HepG2 (cell line): ENCODE data around the gene RNF8. TPM values are rescaled to one million over a fixed set of nuclear protein-coding genes. Genes with fewer than 3 reads are reported as not detected.

Experiments used
- ARNT2 ChIP-seq: sonication (generic); formaldehyde crosslinking; IDR thresholded peaks from 2 replicates; pipeline ENCODE4 v1.8.0; 2022; ENCODE audit warnings: mild to moderate bottlenecking, low read depth, missing genetic modification reagents, moderate library complexity
- ASH2L ChIP-seq: fragments of 300-600, 200-600 bp; sonication (generic); IDR thresholded peaks from 2 replicates; pipeline ENCODE4 v1.7.0; 2017; ENCODE audit warnings: low read depth, mild to moderate bottlenecking, moderate library complexity, mixed read lengths, low read length; ENCODE audit not compliant: insufficient read length
- HMGXB4 ChIP-seq, 2 experiments: sonication (generic) in 1 of 2; formaldehyde crosslinking in 1 of 2; IDR thresholded peaks; 2 replicates each; pipeline versions ENCODE4 v1.4.0 to v1.6.1; 2018 to 2020; ENCODE audit warnings: missing genetic modification reagents in 2 of 2, borderline replicate concordance in 1 of 2, low read depth in 1 of 2, mild to moderate bottlenecking in 1 of 2, missing biosample characterization in 1 of 2
- KIAA2018 ChIP-seq: sonication (generic); formaldehyde crosslinking; IDR thresholded peaks from 2 replicates; pipeline ENCODE4 v1.5.0; 2020; ENCODE audit warnings: mild to moderate bottlenecking, missing genetic modification reagents, borderline replicate concordance
- NCOA1 ChIP-seq: sonication (generic); formaldehyde crosslinking; IDR thresholded peaks from 2 replicates; pipeline ENCODE4 v1.9.0; 2021; ENCODE audit warnings: missing genetic modification reagents
- SETDB1 ChIP-seq: sonication (generic); formaldehyde crosslinking; IDR thresholded peaks from 2 replicates; pipeline ENCODE4 v1.5.1; 2020; ENCODE audit warnings: missing genetic modification reagents, mild to moderate bottlenecking, borderline replicate concordance
- SRSF4 ChIP-seq: fragments of 200-400 bp; formaldehyde crosslinking; IDR thresholded peaks from one replicate; pipeline ENCODE4 v1.6.1; 2018; ENCODE audit warnings: mild to moderate bottlenecking, low read depth, low read length, moderate library complexity; ENCODE audit not compliant: poor library complexity, severe bottlenecking
- STAT6 ChIP-seq: sonication (generic); formaldehyde crosslinking; IDR thresholded peaks from 2 replicates; pipeline ENCODE4 v1.4.0; 2020; ENCODE audit warnings: missing genetic modification reagents, mild to moderate bottlenecking, borderline replicate concordance
- TEAD3 ChIP-seq: optimal IDR thresholded peaks from 2 replicates; pipeline ENCODE3; 2016; ENCODE audit warnings: borderline replicate concordance
- THRA ChIP-seq: sonication (generic); formaldehyde crosslinking; IDR thresholded peaks from 2 replicates; pipeline ENCODE4 v1.4.0; 2020; ENCODE audit warnings: missing genetic modification reagents, borderline replicate concordance
- U2AF2 ChIP-seq: fragments of 200-400 bp; formaldehyde crosslinking; IDR thresholded peaks from 2 replicates; pipeline ENCODE4 v1.6.1; 2017; ENCODE audit warnings: low read depth, mild to moderate bottlenecking, low read length
- ZNF501 ChIP-seq: sonication (generic); formaldehyde crosslinking; IDR thresholded peaks from 2 replicates; pipeline ENCODE4 v1.5.1; 2020; ENCODE audit warnings: mild to moderate bottlenecking, moderate library complexity, missing genetic modification reagents
- ZNF691 ChIP-seq: sonication (generic); formaldehyde crosslinking; IDR thresholded peaks from 2 replicates; pipeline ENCODE4 v1.4.0; 2020; ENCODE audit warnings: missing genetic modification reagents, low read depth, mild to moderate bottlenecking, borderline replicate concordance
- polyA plus RNA-seq, 8 experiments: library from polyadenylated mRNA; depleted of rRNA in 3 of 8; stranded (reverse) in 7 of 8; unstranded in 1 of 8; fragments of >200 nt; fragmentation: Illumina TruSeq in 4 of 8; extraction: Trizol in 4 of 8; gene quantifications; 2 replicates each; pipeline versions ENCODE4 v1.2.1 to v1.2.3, GENCODE V29; 2011 to 2016; ENCODE audit warnings: low read depth in 4 of 8, missing spikeins in 1 of 8, mixed read lengths in 1 of 8; ENCODE audit not compliant: insufficient read depth in 1 of 8
- total RNA-seq, 5 experiments: library from RNA; depleted of rRNA; stranded (reverse); fragments of >200 nt; fragmentation: Illumina TruSeq; extraction: Trizol; gene quantifications; 2 replicates each; pipeline ENCODE4 v1.2.3, GENCODE V29; 2016; ENCODE audit warnings: low read depth in 1 of 5

The RNF8 gene
- total and polyA plus RNA-seq, 2 of the 13 experiments (the other 11 are each of a cell fraction or from before 2014, with no cell fraction given): 21.8 to 47.6 TPM

GRCh38 chr6:37381579-37381978 lies 27.8 kb downstream of the RNF8 start (continued):
- TF ChIP-seq THRA (CRISPR knock-in tag): peak; percentile 46; the same call in 1 of the 2 replicates
- TF ChIP-seq STAT6 (CRISPR knock-in tag): no peak
- TF ChIP-seq ARNT2 (CRISPR knock-in tag): no peak
- no peak for TF ChIP-seq KIAA2018 (CRISPR knock-in tag)
- no peak for TF ChIP-seq SETDB1 (CRISPR knock-in tag)
- TF ChIP-seq ASH2L: no peak
- no peak for TF ChIP-seq SRSF4
- TF ChIP-seq HMGXB4 (CRISPR knock-in tag; IDR thresholded peaks at IDR 0.05; ENCODE audit: borderline replicate concordance in 1 of 2, low read depth in 1 of 2): 0 out of 4 replicates have a peak, but pooled peaks of 1 of the 2 experiments have one; percentile 48
- TF ChIP-seq ZNF691 (CRISPR knock-in tag): no peak
- no peak for TF ChIP-seq ZNF501 (CRISPR knock-in tag)
- TF ChIP-seq NCOA1 (CRISPR knock-in tag): no peak
- peak; percentile 55 for TF ChIP-seq TEAD3
- no peak for TF ChIP-seq U2AF2
